Measurements from ENCODE around the gene FYN.

The FYN gene

DNA sequence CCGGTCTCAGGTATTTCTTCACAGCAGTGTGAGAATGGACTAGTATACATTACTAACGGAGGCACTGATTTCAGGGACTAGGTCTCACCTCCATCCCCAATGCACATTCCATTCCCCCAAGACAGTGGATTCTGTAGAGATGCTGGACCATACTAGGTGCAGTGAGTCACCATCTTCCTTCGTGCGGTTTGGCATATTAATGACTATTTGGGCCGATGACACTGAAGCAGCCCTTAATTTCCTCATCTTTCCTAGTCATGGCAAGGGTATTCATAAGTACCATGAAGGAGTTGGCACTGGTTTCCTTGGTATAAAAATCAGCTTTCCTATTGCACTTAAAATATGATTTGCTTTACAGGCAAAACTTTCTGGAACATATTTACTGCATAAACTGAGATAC, 146.2 kb downstream of the FYN start:
- no peak for DNase-seq (ENCODE audit: low read depth)
- H3K4me3 ChIP-seq (ENCODE audit: low read depth, low read length) = no peak overlapping the region
- TF ChIP-seq CTCF (conservative IDR thresholded peaks at IDR 0.05; ENCODE audit: low read depth, low read length) = no peak

- H3K4me3 ChIP-seq (ENCODE audit: low read depth, low read length) = no peak overlapping the region
- DNase-seq (ENCODE audit: low read depth) = no peak
- no peak for TF ChIP-seq CTCF (conservative IDR thresholded peaks at IDR 0.05; ENCODE audit: low read depth, low read length)
Observed at GRCh38 chr6:111725446-111726112, 147.7 kb downstream of the FYN start.

GRCh38 chr6:111724505-111724904, 148.7 kb downstream of the FYN start:
- DNase-seq (ENCODE audit: low read depth) = no peak
- H3K4me3 ChIP-seq (ENCODE audit: low read depth, low read length) = no peak overlapping the region

DNA sequence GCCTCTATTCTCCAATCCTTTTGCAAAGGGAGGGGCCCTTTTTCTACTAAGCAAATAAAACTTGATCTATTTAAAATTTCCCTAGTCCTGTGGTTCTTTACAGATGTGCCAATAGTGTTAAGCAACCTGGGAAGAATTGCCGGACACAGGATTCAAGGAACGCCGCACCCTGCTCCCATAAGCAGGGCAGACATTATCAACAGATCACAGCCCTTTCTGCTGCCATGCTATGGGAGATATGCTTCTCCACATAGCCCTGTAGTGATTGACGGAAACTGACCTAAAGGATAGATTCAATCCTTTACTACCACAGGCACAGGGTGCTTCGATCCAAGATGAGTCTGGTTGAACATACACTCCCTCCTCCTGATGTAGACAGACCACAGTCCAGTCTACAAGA, 149.2 kb downstream of the FYN start:
- DNase-seq (ENCODE audit: low read depth) = no peak
- TF ChIP-seq CTCF (conservative IDR thresholded peaks at IDR 0.05; ENCODE audit: low read depth, low read length) = no peak
- no peak overlapping the region for H3K4me3 ChIP-seq (ENCODE audit: low read depth, low read length)

More at GRCh38 chr6:111724505-111724904, 148.7 kb downstream of the FYN start:
- no peak for TF ChIP-seq CTCF (conservative IDR thresholded peaks at IDR 0.05; ENCODE audit: low read depth, low read length)

DNA sequence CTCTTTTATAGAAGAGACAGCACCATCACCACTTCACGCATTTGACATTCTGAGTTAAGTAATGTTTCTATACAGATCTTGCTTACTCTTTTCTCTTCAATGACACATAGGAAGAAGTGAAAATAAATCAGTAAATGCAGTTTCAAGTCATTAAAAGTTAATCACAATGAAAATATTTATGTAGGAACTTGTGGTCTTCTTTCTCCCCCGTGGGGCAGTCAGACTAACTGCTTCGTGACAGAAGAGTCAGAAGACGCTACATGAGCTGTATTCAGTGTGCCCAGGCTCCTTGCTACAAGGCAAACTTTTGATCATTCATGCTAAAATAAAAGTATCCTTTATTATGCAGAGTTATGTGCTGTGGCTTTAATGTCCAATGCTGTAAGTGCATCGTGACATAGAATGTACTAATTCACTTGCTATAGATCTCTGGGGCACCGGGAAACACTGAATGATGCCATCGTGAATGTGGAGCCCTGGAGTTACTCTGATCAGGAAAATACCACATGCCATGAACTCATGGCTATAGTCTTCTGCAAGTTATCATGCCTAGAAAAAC, 149.8 kb downstream of the FYN start:
- H3K4me3 ChIP-seq (ENCODE audit: low read depth, low read length) = no peak overlapping the region
- no peak for DNase-seq (ENCODE audit: low read depth)
- TF ChIP-seq CTCF (conservative IDR thresholded peaks at IDR 0.05; ENCODE audit: low read depth, low read length) = no peak

- DNase-seq (ENCODE audit: low read depth) = peak; percentile 79
- TF ChIP-seq CTCF (conservative IDR thresholded peaks at IDR 0.05; ENCODE audit: low read depth, low read length) = no peak
- H3K4me3 ChIP-seq (ENCODE audit: low read depth, low read length) = no peak overlapping the region
Observed at GRCh38 chr6:111722179-111722731, 151.0 kb downstream of the FYN start.

GRCh38 chr6:111721753-111722154, 151.5 kb downstream of the FYN start:
- peak; percentile 73 for DNase-seq (ENCODE audit: low read depth)
- H3K4me3 ChIP-seq (ENCODE audit: low read depth, low read length) = no peak overlapping the region
- peak; percentile 85 for TF ChIP-seq CTCF (conservative IDR thresholded peaks at IDR 0.05; ENCODE audit: low read depth, low read length)

All from choroid plexus epithelial cell (primary cell).